Measurements from ENCODE around the gene DOCK3.
"Not testable (repeated sequence)": the region's sequence is repeated elsewhere in the genome, so short reads cannot be mapped to it uniquely, and the experiment has no call there.

The DOCK3 gene

DNA sequence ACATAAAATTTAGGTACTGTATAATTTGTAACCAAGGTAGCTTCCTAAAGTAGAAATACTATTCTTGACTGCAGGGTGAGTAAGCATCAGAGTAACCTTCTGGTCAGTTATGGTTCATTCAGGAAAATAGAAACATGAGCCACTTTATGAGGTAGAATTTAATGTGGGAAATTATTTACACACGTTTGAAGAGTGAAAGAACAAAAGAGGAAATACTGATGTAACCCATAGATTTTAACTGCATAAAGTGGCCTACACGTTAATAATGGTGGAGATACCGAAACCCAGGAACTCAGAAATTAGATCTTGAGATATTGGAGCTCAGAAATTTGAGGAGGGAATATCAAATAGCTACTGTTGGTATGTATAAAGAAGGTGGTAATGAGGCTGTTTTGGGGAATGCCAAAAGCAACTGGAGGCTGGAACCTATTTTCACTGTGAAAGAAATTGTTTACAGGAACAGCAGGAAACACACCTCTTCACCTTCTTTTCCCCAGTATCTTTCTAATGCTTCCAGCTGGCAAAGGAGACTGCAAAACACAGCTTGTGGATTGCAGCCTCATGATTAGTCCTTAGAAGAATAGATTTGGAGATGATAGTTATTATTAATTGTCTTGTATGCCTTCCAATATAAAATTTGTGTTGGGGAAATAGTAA is 216.1 kb downstream of the DOCK3 start:
- DNase-seq = no peak

DNA sequence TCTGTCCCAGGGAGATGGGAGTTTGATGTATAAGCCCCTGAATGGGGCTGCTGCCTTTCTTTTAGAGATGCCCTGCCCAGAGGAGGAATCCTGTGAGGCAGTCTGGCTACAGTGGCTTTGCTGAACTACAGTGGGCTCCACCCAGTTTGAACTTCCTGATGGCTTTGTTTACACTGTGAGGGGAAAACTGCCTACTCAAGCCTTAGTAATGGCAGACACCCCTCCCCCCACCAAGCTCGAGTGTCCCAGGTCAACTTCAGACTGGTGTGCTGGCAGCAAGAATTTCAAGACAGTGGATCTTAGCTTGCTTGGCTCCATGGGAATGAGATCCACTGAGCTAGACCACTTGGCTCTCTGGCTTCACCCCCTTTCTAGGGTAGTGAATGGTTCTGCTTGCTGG is 226.4 kb downstream of the DOCK3 start:
- DNase-seq = not testable (repeated sequence)

DNA sequence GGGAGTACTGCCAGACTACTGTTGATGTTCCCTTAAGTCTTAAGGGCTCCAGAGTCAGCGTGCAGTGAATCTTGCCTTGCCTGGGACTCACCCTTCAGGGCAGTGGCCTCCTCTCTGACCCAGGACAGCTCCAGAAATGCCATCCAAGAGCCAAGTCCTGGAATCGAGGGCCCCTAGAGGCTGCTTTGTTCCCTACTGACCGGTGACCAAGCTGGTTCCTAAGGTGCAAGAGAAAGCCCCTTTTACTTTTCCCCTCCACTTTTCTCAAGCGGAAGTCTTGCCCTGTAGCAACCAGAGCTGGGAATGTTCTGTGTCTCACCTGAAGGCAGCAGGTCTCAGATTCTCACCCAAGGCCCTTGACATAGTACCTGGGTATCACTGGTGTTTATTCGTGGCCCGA is 238.0 kb downstream of the DOCK3 start:
- DNase-seq = no peak

DNA sequence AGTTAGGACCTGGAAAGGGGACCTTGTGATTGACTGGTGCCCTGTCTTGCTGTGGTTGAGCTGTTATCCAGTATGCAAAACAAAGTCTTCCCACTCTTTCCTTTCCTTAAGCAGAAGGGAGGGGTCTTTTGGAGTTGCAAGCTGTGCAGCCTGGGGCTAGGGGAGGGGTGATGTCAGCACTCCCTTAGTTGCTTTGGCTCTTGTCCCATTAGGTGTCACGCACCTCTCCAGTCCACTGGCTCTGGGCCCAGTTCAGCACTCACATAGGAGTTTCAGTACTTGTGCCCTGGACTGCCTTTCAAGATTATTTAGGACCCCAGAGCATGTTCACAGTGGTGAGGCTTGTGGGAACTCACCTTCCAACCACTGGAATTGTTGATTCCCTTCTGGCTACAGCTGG is 238.5 kb downstream of the DOCK3 start:
- no peak for DNase-seq

DNA sequence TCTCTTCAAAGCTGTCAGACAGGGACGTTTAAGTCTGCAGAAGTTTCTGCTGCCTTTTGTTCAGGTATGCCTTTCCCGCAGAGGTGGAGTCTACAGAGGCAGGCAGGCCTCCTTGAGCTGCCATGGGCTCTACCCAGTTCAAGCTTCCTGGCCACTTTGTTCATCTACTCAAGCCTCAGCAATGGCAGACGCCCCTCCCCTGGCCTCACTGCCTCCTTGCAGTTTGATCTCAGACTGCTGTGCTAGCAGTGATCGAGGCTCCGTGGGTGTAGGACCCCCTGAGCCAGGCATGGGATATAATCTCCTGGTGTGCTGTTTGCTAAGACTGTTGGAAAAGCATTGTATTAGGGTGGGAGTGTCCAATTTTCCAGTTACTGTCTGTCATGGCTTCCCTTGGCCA is 247.3 kb downstream of the DOCK3 start:
- not testable (repeated sequence) for DNase-seq

DNA sequence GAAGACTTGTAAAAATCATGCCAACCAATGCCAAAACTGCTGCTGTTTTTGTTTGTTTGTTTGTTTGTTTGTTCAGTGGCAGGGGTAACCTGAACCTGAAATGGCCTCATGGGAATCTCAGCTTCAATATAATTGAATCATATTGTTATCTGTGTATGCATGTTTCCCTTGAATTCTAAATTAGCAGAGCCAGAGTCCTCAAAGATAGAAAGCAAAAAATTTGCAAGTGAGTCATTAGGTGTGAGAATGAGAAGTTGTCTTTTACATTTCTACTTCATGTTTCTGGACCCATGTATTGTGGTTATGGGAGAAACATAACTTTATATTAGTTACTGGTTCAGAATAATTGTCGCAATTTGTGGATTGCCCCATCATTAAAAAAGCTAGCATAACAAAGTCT is 249.2 kb downstream of the DOCK3 start:
- no peak for DNase-seq

DNA sequence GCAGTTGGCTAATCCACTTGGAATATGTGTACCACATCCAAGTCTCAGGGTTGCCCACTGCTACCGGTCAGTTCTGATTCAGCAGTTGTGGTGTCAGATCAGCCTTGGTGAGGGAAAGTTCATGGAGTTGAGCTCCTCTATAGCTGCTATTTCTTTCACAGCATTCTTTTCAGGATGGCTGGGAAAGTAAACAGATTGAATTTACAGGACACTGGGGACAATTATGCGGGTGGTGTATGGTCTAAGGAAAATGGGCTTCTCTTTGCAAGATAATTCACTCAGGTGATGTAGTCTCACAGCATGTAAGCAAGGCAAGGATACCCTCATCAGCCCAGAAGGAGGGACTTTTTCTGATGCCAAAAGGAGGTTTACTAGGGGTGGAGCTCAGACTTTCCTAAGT is 249.9 kb downstream of the DOCK3 start:
- no peak for DNase-seq

DNA sequence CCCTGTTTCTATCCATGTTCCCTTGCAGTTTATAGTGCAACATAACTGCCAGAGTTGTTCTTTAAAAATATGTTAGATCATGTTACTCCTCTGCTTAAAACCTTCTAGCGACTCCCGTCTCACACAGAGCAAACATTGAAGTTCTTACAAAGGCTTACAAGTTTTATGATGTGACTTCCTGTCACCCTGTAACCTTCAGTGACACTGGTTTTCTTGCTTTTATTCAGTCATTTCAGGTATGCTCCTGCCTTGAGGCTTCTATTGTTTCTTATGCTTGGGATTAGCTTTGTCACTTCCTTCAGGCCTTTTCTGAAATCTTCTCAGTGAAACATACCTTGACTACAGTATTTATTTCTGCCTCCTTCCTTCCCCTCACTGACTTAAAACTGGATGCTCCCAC is 252.1 kb downstream of the DOCK3 start:
- DNase-seq = no peak

DNA sequence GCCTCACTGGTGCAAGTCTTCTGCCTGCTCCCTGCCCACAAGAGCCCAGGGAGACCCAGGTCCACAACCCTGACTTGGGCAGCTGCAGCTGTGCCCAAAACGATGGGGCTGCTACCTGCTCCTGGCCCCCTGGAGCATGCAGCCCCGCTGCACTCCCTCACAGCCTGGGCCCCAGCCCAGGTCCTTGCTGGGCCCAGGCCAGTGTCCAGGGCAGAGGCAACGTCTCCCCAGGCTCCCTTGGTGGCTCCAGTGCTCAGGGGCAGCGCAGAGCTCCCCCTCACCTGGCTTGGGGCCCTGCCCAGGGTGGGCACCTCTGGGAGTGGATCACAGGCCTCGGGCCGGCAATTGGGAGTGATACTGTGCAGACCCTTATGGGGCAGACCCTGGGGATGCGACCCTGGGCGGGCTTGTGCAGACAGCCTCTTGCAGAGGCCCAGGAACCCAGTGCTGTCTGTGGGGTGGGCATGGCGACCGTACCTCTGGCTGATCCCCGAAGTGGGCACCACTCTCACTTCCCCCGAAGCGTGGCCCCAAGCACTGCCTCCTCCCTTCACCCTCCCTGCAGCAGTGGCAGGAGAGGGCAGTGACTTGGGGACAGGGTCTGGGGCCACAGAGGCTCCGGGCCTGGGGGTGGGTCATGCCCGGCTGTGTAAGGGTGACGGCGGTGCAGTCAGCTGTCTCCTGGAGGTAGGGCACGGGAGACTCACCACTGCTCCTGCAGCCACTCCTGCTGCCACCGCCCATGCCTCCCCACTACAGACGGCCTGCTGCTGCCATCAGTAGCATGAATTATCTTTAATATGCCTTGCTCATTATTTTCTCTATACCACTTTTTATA is 255.9 kb downstream of the DOCK3 start:
- no peak for DNase-seq

DNA sequence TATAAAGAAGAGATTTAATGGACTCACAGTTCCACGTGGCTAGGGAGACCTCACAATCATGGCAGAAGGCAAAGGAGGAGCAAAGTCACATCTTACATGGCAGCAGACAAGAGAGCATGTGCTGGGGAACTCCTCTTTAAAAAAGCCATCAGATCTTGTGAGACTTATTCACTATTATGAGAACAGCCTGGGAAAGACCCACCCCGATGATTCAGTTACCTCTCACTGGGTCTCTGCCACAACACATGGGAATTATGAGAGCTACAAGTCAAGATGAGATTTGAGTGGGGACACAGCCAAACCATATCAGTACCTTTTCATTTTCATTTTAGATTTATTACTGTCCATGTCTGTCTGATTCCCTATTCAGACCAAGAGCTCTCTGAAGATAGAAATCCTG is 258.2 kb downstream of the DOCK3 start:
- not testable (repeated sequence) for DNase-seq

DNA sequence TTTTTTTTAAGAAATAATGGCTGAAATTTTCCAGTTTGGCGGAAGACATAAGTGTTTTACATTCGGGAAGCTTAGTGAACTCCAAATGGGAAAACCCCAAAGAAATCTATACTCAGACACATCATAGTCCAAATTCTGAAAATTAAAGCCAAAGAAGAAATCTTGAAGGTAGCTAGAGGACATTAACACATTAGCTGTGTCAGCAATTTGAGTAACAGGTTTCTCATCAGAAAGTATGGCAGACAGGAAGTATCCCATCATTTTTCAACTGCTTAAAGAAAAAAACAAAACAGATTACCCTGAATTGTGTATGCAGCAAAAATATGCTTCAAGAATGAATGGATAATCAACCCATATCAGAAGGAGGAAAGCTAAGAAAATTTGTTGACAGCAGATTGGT is 261.7 kb downstream of the DOCK3 start:
- DNase-seq = no peak

DNA sequence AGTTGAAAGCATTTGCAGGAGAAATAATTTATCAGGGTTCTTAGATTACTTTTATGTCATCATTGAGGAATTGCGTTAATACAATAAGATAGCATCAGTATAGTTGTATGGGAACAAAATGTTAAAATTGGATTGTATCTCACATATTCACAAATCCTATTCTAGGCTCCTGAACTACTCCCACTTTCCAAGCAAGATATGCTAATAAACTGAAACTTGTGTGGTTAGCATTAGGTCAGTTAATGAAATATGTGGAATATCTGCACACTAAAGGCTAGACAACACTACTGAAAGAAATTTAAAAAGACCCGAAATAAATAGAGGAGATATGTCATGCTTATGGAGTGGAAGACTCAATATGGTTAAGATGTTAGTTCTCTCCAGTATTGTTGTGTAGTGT is 272.7 kb downstream of the DOCK3 start:
- no peak for DNase-seq

DNA sequence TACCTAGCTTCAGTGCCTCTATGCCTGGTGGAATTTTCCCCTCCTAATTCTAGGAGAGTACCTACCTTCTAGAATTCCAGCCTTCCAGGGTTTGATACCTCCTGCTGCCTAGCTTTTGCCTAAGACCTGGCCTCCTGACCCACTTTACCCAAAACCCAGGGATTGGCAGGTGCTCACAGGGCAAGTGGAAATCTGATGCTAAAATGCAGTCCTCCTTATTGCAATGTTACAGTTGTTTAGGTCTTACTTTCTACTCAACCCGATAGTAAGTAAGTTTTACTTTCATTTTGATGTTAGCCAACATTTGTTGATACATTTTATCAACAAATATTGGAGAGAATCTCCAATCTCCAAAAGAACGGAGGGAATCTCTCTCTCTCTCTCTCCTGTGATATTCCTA is 275.9 kb downstream of the DOCK3 start:
- no peak for DNase-seq

DNA sequence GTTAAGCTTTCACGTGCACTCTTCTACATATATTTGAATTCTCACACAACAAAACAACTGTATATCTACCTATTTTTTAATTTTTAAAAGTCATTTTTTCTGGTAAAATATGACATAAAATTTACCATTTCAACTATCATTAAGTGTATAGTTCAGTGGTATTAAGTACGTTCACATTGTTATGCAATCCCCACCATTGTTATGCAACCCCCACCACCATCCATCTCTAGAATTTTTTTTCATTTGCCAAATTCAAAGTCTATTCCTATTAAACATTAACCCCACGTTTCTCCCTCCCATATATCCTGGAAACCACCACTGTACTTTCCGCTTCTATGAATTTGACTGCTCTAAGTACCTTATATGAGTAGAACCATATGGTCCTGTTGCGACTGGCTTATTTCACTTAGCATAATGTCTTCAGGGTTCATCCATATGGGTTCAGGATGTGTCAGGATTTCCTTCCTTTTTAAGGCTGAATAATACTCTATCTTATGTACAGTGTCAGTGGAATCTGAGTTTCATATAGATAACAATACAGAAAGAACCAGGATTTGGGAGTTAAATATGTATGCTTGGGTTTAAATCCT is 279.2 kb downstream of the DOCK3 start:
- no peak for DNase-seq

DNA sequence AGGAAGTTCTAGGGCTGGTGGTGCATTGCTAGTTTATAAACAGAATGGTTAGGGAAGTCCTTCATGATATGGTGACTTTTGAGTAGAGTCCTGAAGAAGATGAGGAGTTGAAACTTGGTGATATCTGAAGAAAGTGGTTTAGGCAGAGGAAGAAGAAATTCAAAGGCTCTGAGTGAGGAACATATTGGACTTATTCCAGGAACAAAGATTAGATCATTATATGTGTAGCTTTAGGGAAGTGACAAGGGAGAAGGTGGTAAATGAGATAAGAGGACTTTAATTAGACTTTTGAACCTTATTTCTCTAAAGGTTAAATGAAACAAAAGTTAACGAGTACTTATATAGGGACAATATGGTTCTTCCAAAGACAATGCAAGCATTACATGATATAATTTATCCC is 286.7 kb downstream of the DOCK3 start:
- no peak for DNase-seq

DNA sequence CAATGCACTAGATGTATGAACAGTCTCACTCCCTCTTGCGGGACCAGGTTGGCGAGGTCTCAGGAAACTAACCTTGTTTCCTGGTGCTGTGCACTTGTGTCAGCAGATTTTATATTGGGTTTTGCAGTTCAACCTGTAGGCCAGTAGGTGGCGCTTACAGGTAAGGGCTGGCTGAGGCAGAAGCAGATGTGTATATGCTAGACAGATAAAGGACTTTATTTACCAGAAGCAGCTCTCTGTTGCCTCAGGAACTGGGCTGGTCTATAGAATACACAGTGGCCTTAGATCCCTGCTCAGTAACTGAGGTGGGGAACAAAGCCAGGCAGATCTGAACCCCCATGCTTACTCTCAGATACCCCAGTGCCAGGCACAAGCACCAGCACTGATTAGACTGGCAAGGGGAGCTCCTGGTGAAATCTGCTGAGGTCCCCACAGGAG is 296.8 kb downstream of the DOCK3 start:
- DNase-seq = peak; percentile 51

DNA sequence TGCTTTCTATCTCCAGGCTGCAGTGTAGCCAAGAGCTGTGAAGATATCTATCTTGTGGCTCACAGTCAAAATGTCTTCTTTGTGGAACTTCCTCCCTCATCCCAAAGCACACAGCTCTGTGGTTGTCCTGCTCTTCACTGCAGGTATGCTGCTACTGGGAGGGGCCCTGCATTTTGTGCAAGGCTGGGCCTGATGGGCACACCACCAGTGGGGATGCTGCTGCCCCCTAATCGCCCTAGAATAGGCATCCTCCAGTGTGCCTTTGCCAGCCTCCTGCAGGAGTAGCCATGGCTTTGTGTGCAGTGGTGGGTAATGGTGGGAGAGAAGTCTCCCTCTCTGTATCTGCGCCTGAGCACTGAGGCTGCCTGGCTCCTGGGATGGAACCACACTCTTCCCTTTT is 297.3 kb downstream of the DOCK3 start:
- DNase-seq = no peak

DNA sequence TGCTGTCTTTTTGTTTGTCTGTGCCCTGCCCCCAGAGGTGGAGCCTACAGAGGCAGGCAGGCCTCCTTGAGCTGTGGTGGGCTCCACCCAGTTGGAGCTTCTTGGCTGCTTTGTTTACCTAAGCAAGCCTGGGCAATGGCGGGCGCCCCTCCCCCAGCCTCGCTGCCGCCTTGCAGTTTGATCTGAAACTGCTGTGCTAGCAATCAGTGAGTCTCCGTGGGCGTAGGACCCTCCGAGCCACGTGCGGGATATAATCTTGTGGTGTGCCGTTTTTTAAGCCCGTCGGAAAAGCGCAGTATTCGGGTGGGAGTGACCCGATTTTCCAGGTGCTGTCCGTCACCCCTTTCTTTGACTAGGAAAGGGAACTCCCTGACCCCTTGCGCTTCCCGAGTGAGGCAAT is 303.9 kb downstream of the DOCK3 start:
- DNase-seq = not testable (repeated sequence)

DNA sequence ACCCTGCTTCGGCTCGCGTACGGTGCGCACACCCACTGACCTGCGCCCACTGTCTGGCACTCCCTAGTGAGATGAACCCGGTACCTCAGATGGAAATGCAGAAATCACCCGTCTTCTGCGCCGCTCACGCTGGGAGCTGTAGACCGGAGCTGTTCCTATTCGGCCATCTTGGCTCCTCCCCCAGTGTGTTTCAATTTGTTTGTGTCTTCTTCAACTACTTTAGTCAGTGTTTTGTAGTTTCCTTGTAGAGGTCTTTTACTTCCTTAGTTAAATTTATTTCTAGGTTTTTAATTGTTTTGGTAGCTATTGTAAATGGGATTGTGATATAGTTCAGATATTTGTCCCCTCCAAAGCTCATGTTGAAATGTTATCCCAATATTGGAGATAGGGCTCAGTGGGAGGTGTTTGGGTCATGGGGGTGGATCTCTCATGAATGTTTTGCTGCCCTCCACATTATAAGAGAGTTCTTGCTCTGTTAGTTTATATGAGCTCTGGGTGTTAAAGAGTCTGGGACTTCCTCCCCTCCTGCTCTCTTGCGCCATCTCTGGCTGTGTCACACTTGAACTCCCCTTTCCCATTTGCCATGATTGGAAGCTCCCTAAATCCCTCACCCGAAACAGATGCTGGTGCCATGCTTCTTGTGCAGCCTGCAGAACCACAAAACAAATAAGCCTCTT is 304.4 kb downstream of the DOCK3 start:
- no peak for DNase-seq

DNA sequence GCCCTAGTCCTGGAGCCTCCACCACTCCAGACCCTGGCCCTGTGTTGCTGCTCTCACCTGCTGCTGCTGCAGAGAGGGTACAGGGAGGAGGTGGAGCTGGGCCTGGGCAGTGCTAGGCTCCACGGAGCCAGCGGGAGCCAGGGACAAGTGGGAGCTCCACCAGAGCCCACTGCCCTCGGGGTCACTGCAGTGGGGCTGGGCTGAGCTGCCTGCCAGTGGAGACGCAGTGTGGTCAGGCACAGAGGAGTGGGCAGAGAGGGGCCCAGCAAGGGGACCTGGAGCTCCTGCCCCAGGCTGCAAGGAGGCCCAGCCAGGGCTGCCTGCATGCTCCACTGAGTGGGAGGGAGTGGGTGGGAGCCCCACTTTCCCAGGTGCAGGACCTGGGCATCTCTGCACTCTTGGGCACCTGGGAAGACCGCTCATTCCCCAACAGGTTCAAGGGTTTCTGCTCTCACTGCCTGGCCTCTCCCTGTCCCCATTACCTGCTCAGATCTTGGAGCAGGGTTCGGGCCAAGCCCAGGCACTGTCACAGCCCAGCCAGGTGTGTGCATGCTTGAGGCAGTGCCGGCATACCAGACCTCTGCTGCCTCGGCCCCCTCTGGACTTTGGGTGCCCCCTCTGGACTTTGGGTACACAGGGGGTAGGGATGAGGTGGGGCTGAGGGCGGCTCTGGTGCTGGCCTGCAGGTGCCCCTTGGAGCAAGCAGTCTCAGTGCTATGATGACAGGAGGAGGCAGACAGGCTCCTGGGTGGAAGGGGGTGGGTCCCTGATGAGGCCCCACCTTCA is 308.0 kb downstream of the DOCK3 start:
- DNase-seq = no peak

DNA sequence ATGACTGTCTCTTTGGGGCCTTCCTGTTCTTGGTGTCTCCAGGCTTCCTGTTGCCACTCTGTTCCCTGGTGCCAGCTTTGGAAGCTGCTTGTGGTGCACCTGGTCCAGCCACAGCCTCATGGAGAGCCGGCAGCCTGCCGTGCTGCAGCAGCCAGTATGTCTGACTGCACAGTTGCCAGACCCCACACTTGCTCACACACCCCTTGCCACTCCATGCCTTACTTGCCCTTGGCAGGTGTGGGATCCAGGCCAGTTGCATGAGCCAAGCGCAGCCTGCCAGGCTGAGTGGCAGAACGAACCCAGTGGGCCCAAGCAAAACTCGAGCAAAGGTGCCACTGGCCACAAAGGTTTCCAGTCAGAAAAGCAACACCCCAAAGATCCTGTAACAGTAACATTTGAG is 309.2 kb downstream of the DOCK3 start:
- DNase-seq = no peak

DNA sequence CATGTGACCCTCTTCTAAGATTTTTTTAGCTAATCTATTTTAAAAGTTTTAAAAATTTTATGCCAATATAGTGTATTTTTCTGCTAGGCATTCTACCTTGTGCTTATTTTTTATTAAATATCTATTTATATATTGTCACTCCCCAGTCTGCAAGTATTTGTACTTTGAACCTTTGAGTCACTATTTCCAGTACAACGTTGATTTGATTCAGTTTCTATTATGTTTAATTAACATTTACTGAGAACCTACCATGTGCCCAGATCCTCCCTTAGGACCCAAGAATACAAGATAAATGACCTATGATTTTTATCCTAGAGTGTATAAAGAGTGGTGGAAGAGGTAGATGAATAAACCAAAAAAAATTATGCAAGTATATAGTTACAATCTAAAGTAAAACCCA is 311.2 kb downstream of the DOCK3 start:
- DNase-seq = no peak

DNA sequence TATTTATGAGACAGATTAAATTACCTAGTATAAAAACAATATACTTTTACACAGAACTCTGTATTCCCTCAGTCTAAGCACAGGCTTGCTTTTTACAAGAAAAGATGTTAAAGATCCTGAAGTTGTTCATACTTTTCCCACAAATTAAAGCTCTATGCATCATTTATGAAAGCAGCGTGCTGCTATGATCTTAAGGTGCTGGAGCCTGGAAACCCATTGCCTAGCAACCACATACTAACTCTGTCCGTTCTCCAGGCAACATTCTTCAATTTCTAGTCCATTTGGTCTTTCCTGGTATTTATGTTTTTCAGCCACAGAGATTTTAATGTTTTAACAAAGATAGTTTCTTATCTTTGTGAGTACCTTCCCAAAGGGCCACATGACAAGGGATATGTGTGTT is 312.0 kb downstream of the DOCK3 start:
- no peak for DNase-seq

Measured in stimulated activated CD8-positive, alpha-beta memory T cell treated with anti-CD3 and anti-CD28 coated beads, Interleukin-4, amount 100 ng/mL, for 48 hours (primary cell).